Measurements from ENCODE around the gene KRTAP5-3.
"Not testable (repeated sequence)": the region's sequence is repeated elsewhere in the genome, so short reads cannot be mapped to it uniquely, and the experiment has no call there.

Gene KRTAP5-3

GRCh38 chr11:1623716-1624115, 15.5 kb upstream of the KRTAP5-3 start:
- Histone ChIP-seq H3K9ac (ENCODE audit: low read depth, low read length) (no peak overlapping the region), H3K27ac (ENCODE audit: low read length) (no peak overlapping the region), H2AFZ (ENCODE audit: low read depth, low read length) (no peak overlapping the region), H3K4me3 (ENCODE audit: low read depth in 1 of 2, low read length in 2 of 2) (no peak overlapping the region), H3K27me3 (ENCODE audit: insufficient read depth, low read length, poor library complexity) (no peaks in the 10 kb centered on the region), H3K79me2 (ENCODE audit: insufficient read depth, low read length) (no peaks in the 10 kb centered on the region), H3K4me2 (ENCODE audit: insufficient read depth, low read length) (no peak overlapping the region), H4K20me1 (ENCODE audit: insufficient read depth, low read length) (no peaks in the 10 kb centered on the region), H3K9me3 (ENCODE audit: insufficient read depth, low read length, severe bottlenecking) (no peaks in the 10 kb centered on the region), H3K4me1 (ENCODE audit: insufficient read depth, low read length) (no peaks in the 10 kb centered on the region), H3K36me3 (ENCODE audit: insufficient read depth, low read length) (no peaks in the 10 kb centered on the region)
- DNase-seq (no peak), ATAC-seq (ENCODE audit: insufficient read depth, low read depth) (no peak)
- no peak for TF ChIP-seq CTCF (IDR thresholded peaks at IDR 0.05; ENCODE audit: borderline replicate concordance, extremely low read depth, low read length, poor library complexity, severe bottlenecking)
- no peak for TF ChIP-seq EZH2 (IDR thresholded peaks at IDR 0.05; ENCODE audit: borderline replicate concordance, low read depth, low read length, severe bottlenecking)

DNA sequence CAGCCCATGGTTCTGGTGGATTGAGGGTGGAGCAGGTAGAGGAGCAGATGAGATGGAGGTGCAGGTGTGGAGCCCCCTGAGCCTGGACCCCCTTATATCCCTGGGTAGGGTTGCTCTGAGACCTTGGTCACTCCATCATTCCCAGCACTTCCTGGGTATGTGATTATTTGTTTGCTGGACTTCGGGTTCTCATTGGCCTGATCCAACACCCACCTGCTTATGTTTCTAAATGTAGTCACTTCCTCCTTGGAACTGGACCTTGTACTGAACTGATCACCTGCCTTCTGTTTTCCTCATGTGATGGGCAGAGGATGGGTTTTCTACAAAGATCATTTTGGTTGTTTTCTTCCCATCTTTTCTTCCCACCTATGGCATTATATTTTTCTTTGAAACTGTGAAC, 13.8 kb upstream of the KRTAP5-3 start, which contains the start of gene KRTAP5-4:
TSS of gene KRTAP5-4 (minus strand) at position 53 of the 400 bp plus-strand sequence. CDS start at position 8, 45 bp downstream.
- no peaks in the 10 kb centered on the region for H4K20me1 ChIP-seq (ENCODE audit: insufficient read depth, low read length)
- ATAC-seq (ENCODE audit: insufficient read depth, low read depth) = no peak
- no peaks in the 10 kb centered on the region for H3K9me3 ChIP-seq (ENCODE audit: insufficient read depth, low read length, severe bottlenecking)
- H3K4me1 ChIP-seq (ENCODE audit: insufficient read depth, low read length) = no peaks in the 10 kb centered on the region
- no peak within 1 kb of the TSS for H2AFZ ChIP-seq (ENCODE audit: low read depth, low read length)
- DNase-seq = no peak
- H3K27me3 ChIP-seq (ENCODE audit: insufficient read depth, low read length, poor library complexity) = no peaks in the 10 kb centered on the region
- H3K4me3 ChIP-seq (ENCODE audit: low read depth in 1 of 2, low read length in 2 of 2) = no peak within 1 kb of the TSS
- no peaks in the 10 kb centered on the region for H3K36me3 ChIP-seq (ENCODE audit: insufficient read depth, low read length)
- H3K79me2 ChIP-seq (ENCODE audit: insufficient read depth, low read length) = no peaks in the 10 kb centered on the region
- no peak within 1 kb of the TSS for H3K9ac ChIP-seq (ENCODE audit: low read depth, low read length)
- no peak within 1 kb of the TSS for H3K4me2 ChIP-seq (ENCODE audit: insufficient read depth, low read length)
- no peak for TF ChIP-seq EZH2 (IDR thresholded peaks at IDR 0.05; ENCODE audit: borderline replicate concordance, low read depth, low read length, severe bottlenecking)
- TF ChIP-seq CTCF (IDR thresholded peaks at IDR 0.05; ENCODE audit: borderline replicate concordance, extremely low read depth, low read length, poor library complexity, severe bottlenecking) = no peak
- H3K27ac ChIP-seq (ENCODE audit: low read length) = no peak within 1 kb of the TSS

DNA sequence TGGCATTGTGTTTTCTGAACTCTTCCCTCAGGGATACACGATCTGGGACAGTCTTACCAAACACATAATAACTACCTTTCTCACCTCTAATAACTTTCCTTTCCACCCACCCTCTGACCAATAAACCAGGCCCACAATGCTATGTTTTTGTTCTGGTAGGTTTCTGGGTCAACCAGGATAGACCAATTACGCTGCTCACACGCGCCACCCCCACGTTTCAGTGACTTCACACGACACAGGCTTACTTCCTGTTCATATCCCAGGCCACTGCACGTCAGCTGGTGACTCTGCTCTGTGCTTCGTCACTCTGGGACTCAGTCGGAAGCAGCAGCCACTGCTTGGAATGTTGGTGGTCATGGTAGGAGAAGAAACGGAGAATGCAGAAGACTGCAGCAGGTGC, 11.2 kb upstream of the KRTAP5-3 start:
- Histone ChIP-seq H3K4me2 (ENCODE audit: insufficient read depth, low read length) (no peak overlapping the region), H3K9me3 (ENCODE audit: insufficient read depth, low read length, severe bottlenecking) (no peaks in the 10 kb centered on the region), H3K36me3 (ENCODE audit: insufficient read depth, low read length) (no peaks in the 10 kb centered on the region), H3K4me3 (ENCODE audit: low read depth in 1 of 2, low read length in 2 of 2) (no peak overlapping the region), H3K9ac (ENCODE audit: low read depth, low read length) (no peak overlapping the region), H2AFZ (ENCODE audit: low read depth, low read length) (no peak overlapping the region), H4K20me1 (ENCODE audit: insufficient read depth, low read length) (no peaks in the 10 kb centered on the region), H3K79me2 (ENCODE audit: insufficient read depth, low read length) (no peaks in the 10 kb centered on the region), H3K4me1 (ENCODE audit: insufficient read depth, low read length) (no peaks in the 10 kb centered on the region), H3K27ac (ENCODE audit: low read length) (no peak overlapping the region), H3K27me3 (ENCODE audit: insufficient read depth, low read length, poor library complexity) (no peaks in the 10 kb centered on the region)
- ATAC-seq (ENCODE audit: insufficient read depth, low read depth) (no peak), DNase-seq (no peak)
- TF ChIP-seq CTCF (IDR thresholded peaks at IDR 0.05; ENCODE audit: borderline replicate concordance, extremely low read depth, low read length, poor library complexity, severe bottlenecking) = no peak
- TF ChIP-seq EZH2 (IDR thresholded peaks at IDR 0.05; ENCODE audit: borderline replicate concordance, low read depth, low read length, severe bottlenecking) = no peak

- Histone ChIP-seq H3K79me2 (ENCODE audit: insufficient read depth, low read length) (no peaks in the 10 kb centered on the region), H2AFZ (ENCODE audit: low read depth, low read length) (no peak overlapping the region), H3K9me3 (ENCODE audit: insufficient read depth, low read length, severe bottlenecking) (no peaks in the 10 kb centered on the region), H4K20me1 (ENCODE audit: insufficient read depth, low read length) (no peaks in the 10 kb centered on the region), H3K36me3 (ENCODE audit: insufficient read depth, low read length) (no peaks in the 10 kb centered on the region), H3K4me3 (ENCODE audit: low read depth in 1 of 2, low read length in 2 of 2) (no peak overlapping the region), H3K27me3 (ENCODE audit: insufficient read depth, low read length, poor library complexity) (no peaks in the 10 kb centered on the region), H3K4me1 (ENCODE audit: insufficient read depth, low read length) (no peaks in the 10 kb centered on the region), H3K4me2 (ENCODE audit: insufficient read depth, low read length) (no peak overlapping the region), H3K9ac (ENCODE audit: low read depth, low read length) (no peak overlapping the region), H3K27ac (ENCODE audit: low read length) (no peak overlapping the region)
- DNase-seq = no peak
- ATAC-seq (ENCODE audit: insufficient read depth, low read depth) = no peak
- TF ChIP-seq EZH2 (IDR thresholded peaks at IDR 0.05; ENCODE audit: borderline replicate concordance, low read depth, low read length, severe bottlenecking) (no peak), CTCF (IDR thresholded peaks at IDR 0.05; ENCODE audit: borderline replicate concordance, extremely low read depth, low read length, poor library complexity, severe bottlenecking) (no peak)
Observed at GRCh38 chr11:1618231-1618630, 10.0 kb upstream of the KRTAP5-3 start.

- not testable (repeated sequence) for H3K79me2 ChIP-seq (ENCODE audit: insufficient read depth, low read length); H3K9ac ChIP-seq (ENCODE audit: low read depth, low read length); ATAC-seq (ENCODE audit: insufficient read depth, low read depth); H3K27me3 ChIP-seq (ENCODE audit: insufficient read depth, low read length, poor library complexity); H2AFZ ChIP-seq (ENCODE audit: low read depth, low read length); H3K4me3 ChIP-seq (ENCODE audit: low read depth in 1 of 2, low read length in 2 of 2); H3K27ac ChIP-seq (ENCODE audit: low read length); H3K9me3 ChIP-seq (ENCODE audit: insufficient read depth, low read length, severe bottlenecking); H3K36me3 ChIP-seq (ENCODE audit: insufficient read depth, low read length); H3K4me2 ChIP-seq (ENCODE audit: insufficient read depth, low read length); DNase-seq; H4K20me1 ChIP-seq (ENCODE audit: insufficient read depth, low read length); H3K4me1 ChIP-seq (ENCODE audit: insufficient read depth, low read length)
Observed at GRCh38 chr11:1607901-1608300, 362 bp downstream of the KRTAP5-3 start.
